ENCODE data around the gene FBXL7.
A peak's percentile ranks its signal among the peaks of the same experiment; 100 is the strongest.

Gene FBXL7

GRCh38 chr5:15680455-15680854, 180.5 kb downstream of the FBXL7 start:
- no peak for TF ChIP-seq CTCF (IDR thresholded peaks at IDR 0.05; ENCODE audit: insufficient read depth, low read length, poor library complexity, severe bottlenecking)
- no peaks in the 10 kb centered on the region for H3K36me3 ChIP-seq (ENCODE audit: control insufficient read depth, insufficient read depth, low read length)
- no peak for DNase-seq (ENCODE audit: extremely low read depth, insufficient read length)
- H3K27me3 ChIP-seq (replicated peaks; ENCODE audit: control insufficient read depth, insufficient read depth, low read length) = no peaks in the 10 kb centered on the region
- no peak overlapping the region for H3K4me3 ChIP-seq (replicated peaks; ENCODE audit: low read depth, low read length)

GRCh38 chr5:15682122-15682521, 182.1 kb downstream of the FBXL7 start:
- no peak for TF ChIP-seq CTCF (IDR thresholded peaks at IDR 0.05; ENCODE audit: insufficient read depth, low read length, poor library complexity, severe bottlenecking)
- no peak for DNase-seq (ENCODE audit: extremely low read depth, insufficient read length)
- no peaks in the 10 kb centered on the region for H3K36me3 ChIP-seq (ENCODE audit: control insufficient read depth, insufficient read depth, low read length)
- no peak overlapping the region for H3K4me3 ChIP-seq (replicated peaks; ENCODE audit: low read depth, low read length)
- H3K27me3 ChIP-seq (replicated peaks; ENCODE audit: control insufficient read depth, insufficient read depth, low read length) = no peaks in the 10 kb centered on the region

GRCh38 chr5:15682566-15682965, 182.6 kb downstream of the FBXL7 start:
- Histone ChIP-seq H3K4me3 (replicated peaks; ENCODE audit: low read depth, low read length) (no peak overlapping the region), H3K36me3 (ENCODE audit: control insufficient read depth, insufficient read depth, low read length) (no peaks in the 10 kb centered on the region), H3K27me3 (replicated peaks; ENCODE audit: control insufficient read depth, insufficient read depth, low read length) (no peaks in the 10 kb centered on the region)
- TF ChIP-seq CTCF (IDR thresholded peaks at IDR 0.05; ENCODE audit: insufficient read depth, low read length, poor library complexity, severe bottlenecking) = no peak
- no peak for DNase-seq (ENCODE audit: extremely low read depth, insufficient read length)

- TF ChIP-seq CTCF (IDR thresholded peaks at IDR 0.05; ENCODE audit: insufficient read depth, low read length, poor library complexity, severe bottlenecking) = peak; percentile 12
- no peaks in the 10 kb centered on the region for H3K36me3 ChIP-seq (ENCODE audit: control insufficient read depth, insufficient read depth, low read length)
- no peak overlapping the region for H3K4me3 ChIP-seq (replicated peaks; ENCODE audit: low read depth, low read length)
- no peaks in the 10 kb centered on the region for H3K27me3 ChIP-seq (replicated peaks; ENCODE audit: control insufficient read depth, insufficient read depth, low read length)
- DNase-seq (ENCODE audit: extremely low read depth, insufficient read length) = no peak
Observed at GRCh38 chr5:15683332-15683731, 183.4 kb downstream of the FBXL7 start.

- Histone ChIP-seq H3K27me3 (replicated peaks; ENCODE audit: control insufficient read depth, insufficient read depth, low read length) (no peaks in the 10 kb centered on the region), H3K36me3 (ENCODE audit: control insufficient read depth, insufficient read depth, low read length) (no peaks in the 10 kb centered on the region), H3K4me3 (replicated peaks; ENCODE audit: low read depth, low read length) (no peak overlapping the region)
- DNase-seq (ENCODE audit: extremely low read depth, insufficient read length) = no peak
- TF ChIP-seq CTCF (IDR thresholded peaks at IDR 0.05; ENCODE audit: insufficient read depth, low read length, poor library complexity, severe bottlenecking) = no peak
Observed at GRCh38 chr5:15687401-15687800, 187.4 kb downstream of the FBXL7 start.

GRCh38 chr5:15689836-15690235, 189.9 kb downstream of the FBXL7 start:
- H3K36me3 ChIP-seq (ENCODE audit: control insufficient read depth, insufficient read depth, low read length) = no peaks in the 10 kb centered on the region
- H3K27me3 ChIP-seq (replicated peaks; ENCODE audit: control insufficient read depth, insufficient read depth, low read length) = no peaks in the 10 kb centered on the region
- no peak for TF ChIP-seq CTCF (IDR thresholded peaks at IDR 0.05; ENCODE audit: insufficient read depth, low read length, poor library complexity, severe bottlenecking)
- no peak for DNase-seq (ENCODE audit: extremely low read depth, insufficient read length)
- H3K4me3 ChIP-seq (replicated peaks; ENCODE audit: low read depth, low read length) = no peak overlapping the region
